Upper lobe of left lung (tissue), 4 donors: ENCODE measurements around the gene SLC49A3.
"Not testable (repeated sequence)": the region's sequence is repeated elsewhere in the genome, so short reads cannot be mapped to it uniquely, and the experiment has no call there.

Experiments
- CTCF ChIP-seq, 6 experiments: fragments of 450-650 bp in 4 of 6; fragments of 200-600 bp in 2 of 6; sonication (generic) in 2 of 6; IDR thresholded peaks; one replicate each; pipeline ENCODE4 v1.5.1; 2016 to 2019; ENCODE audit warnings: antibody characterized with exemption in 6 of 6
- EP300 ChIP-seq, 4 donors: sonication (generic); formaldehyde crosslinking; IDR thresholded peaks; one replicate each; pipeline ENCODE4 v1.5.1; 2017; ENCODE audit warnings: antibody characterized with exemption in 4 of 4, control low read depth in 2 of 4
- POLR2A ChIP-seq, 4 donors: fragments of 450-650 bp; IDR thresholded peaks; one replicate each; pipeline ENCODE4 v1.5.1; 2016 to 2017; ENCODE audit warnings: antibody characterized with exemption in 4 of 4, mild to moderate bottlenecking in 2 of 4
- POLR2AphosphoS5 ChIP-seq, 2 donors: sonication (generic); formaldehyde crosslinking; IDR thresholded peaks; one replicate each; pipeline ENCODE4 v1.5.1; 2017; ENCODE audit warnings: antibody characterized with exemption in 2 of 2

- not testable (repeated sequence) for TF ChIP-seq CTCF, POLR2AphosphoS5, EP300, POLR2A (IDR thresholded peaks at IDR 0.05)
Observed at GRCh38 chr4:730946-731904, 42.3 kb upstream of the SLC49A3 start.
